CD4-positive, CD25-positive, alpha-beta regulatory T cell (primary cell): Measurements from ENCODE around the gene TTC39B. TPM values are rescaled to one million over a fixed set of nuclear protein-coding genes. Genes with fewer than 3 reads are reported as not detected.

ENCODE experiments used
- ATAC-seq, 2 donors: fragments of 150-1000 bp; cut with Tn5 transposase; one replicate each; pipeline ENCODE4 v1.10.0; 2021; ENCODE audit warnings: low read depth in 2 of 2, moderate number of reproducible peaks in 2 of 2, moderate library complexity in 1 of 2
- DNase-seq, 3 donors: peaks; one replicate each; pipeline versions ENCODE4 v3.0.0 to v3.0.0-alpha.2; 2012 to 2022; ENCODE audit warnings: mixed read lengths in 1 of 3
- H3K27ac ChIP-seq: one replicate; pipeline ENCODE4 v1.7.0; 2013; ENCODE audit warnings: mild to moderate bottlenecking, low read length; ENCODE audit not compliant: insufficient read depth, poor library complexity, severe bottlenecking
- H3K27me3 ChIP-seq: one replicate; pipeline ENCODE4 v1.7.0; 2013; ENCODE audit warnings: low read length; ENCODE audit not compliant: control insufficient read depth, insufficient read depth
- H3K36me3 ChIP-seq: one replicate; pipeline ENCODE4 v1.7.0; 2013; ENCODE audit warnings: mild to moderate bottlenecking, low read length, moderate library complexity; ENCODE audit not compliant: control insufficient read depth, insufficient read depth
- H3K4me1 ChIP-seq: 2 replicates; pipeline ENCODE4 v1.7.0; 2013; ENCODE audit warnings: mild to moderate bottlenecking, low read length; ENCODE audit not compliant: insufficient read depth, control insufficient read depth, poor library complexity, severe bottlenecking
- H3K4me3 ChIP-seq: one replicate; pipeline ENCODE4 v1.7.0; 2013; ENCODE audit warnings: low read depth, mild to moderate bottlenecking, low read length, moderate library complexity
- H3K9me3 ChIP-seq, 2 experiments: 1 replicate in 1 of 2; 2 replicates in 1 of 2; pipeline ENCODE4 v1.7.0; 2013; ENCODE audit warnings: low read length in 2 of 2, mild to moderate bottlenecking in 1 of 2, moderate library complexity in 1 of 2; ENCODE audit not compliant: control insufficient read depth in 2 of 2
- H3K27ac Mint-ChIP-seq, 3 donors: one replicate each; pipeline ENCODE4 v1.8.0; 2020 to 2022; ENCODE audit warnings: mild to moderate bottlenecking in 3 of 3, mixed read lengths in 3 of 3, moderate library complexity in 2 of 3
- H3K27me3 Mint-ChIP-seq: one replicate; pipeline ENCODE4 v1.8.0; 2022; ENCODE audit warnings: mild to moderate bottlenecking, mixed read lengths
- H3K36me3 Mint-ChIP-seq: one replicate; pipeline ENCODE4 v1.8.0; 2020; ENCODE audit warnings: mixed read lengths
- H3K4me1 Mint-ChIP-seq, 4 donors: one replicate each; pipeline ENCODE4 v1.8.0; 2020 to 2022; ENCODE audit warnings: mixed read lengths in 4 of 4, mild to moderate bottlenecking in 1 of 4
- H3K4me3 Mint-ChIP-seq, 4 donors: one replicate each; pipeline ENCODE4 v1.8.0; 2020 to 2022; ENCODE audit warnings: mild to moderate bottlenecking in 4 of 4, mixed read lengths in 4 of 4, moderate library complexity in 3 of 4
- H3K9me3 Mint-ChIP-seq, 7 donors: one replicate each; pipeline ENCODE4 v1.8.0; 2020 to 2022; ENCODE audit warnings: mixed read lengths in 7 of 7, mild to moderate bottlenecking in 3 of 7, moderate library complexity in 2 of 7
- polyA plus RNA-seq, 4 donors: library from polyadenylated mRNA; unstranded; fragments of 300-500 nt; fragmentation: Illumina TruSeq; gene quantifications; one replicate each; pipeline ENCODE4 v1.2.3, GENCODE V29; 2021
- total RNA-seq: library from RNA; stranded (reverse); gene quantifications from one replicate; pipeline ENCODE4 v1.2.3, GENCODE V29; 2022

Gene TTC39B
- total and polyA plus RNA-seq, 5 donors from 2014 or later = 4.0 to 42.7 (median 8.8) TPM

GRCh38 chr9:15131094-15131493 lies 175.9 kb downstream of the TTC39B start:
- H3K4me3 ChIP-seq = no peak overlapping the region
- H3K27me3 ChIP-seq = no peaks in the 10 kb centered on the region
- Mint-ChIP-seq H3K9me3 (peaks cover 0 to 1% (median 0%) of the 10 kb centered on the region in 7 donors), H3K4me3 (no peak overlapping the region), H3K27me3 (peaks cover 24% of the 10 kb centered on the region), H3K27ac (no peak overlapping the region), H3K36me3 (no peaks in the 10 kb centered on the region), H3K4me1 (peaks cover 0 to 10% (median 5%) of the 10 kb centered on the region in 4 donors)
- H3K4me1 ChIP-seq = peaks cover 5% of the 10 kb centered on the region
- H3K36me3 ChIP-seq = no peaks in the 10 kb centered on the region
- ATAC-seq (no peak), DNase-seq (no peak)
- H3K9me3 ChIP-seq = no peaks in the 10 kb centered on the region
- no peak overlapping the region for H3K27ac ChIP-seq

GRCh38 chr9:15127831-15128230 lies 179.2 kb downstream of the TTC39B start:
- Histone ChIP-seq H3K4me3 (no peak overlapping the region), H3K36me3 (no peaks in the 10 kb centered on the region), H3K4me1 (no peaks in the 10 kb centered on the region), H3K27me3 (peaks cover 2% of the 10 kb centered on the region), H3K9me3 (no peaks in the 10 kb centered on the region), H3K27ac (no peak overlapping the region)
- peaks cover 0 to 1% (median 0%) of the 10 kb centered on the region in 7 donors for H3K9me3 Mint-ChIP-seq
- no peak overlapping the region for H3K4me3 Mint-ChIP-seq
- H3K4me1 Mint-ChIP-seq = no peaks in the 10 kb centered on the region
- no peak overlapping the region for H3K27ac Mint-ChIP-seq
- no peak for DNase-seq
- H3K27me3 Mint-ChIP-seq = peaks cover 30% of the 10 kb centered on the region
- no peaks in the 10 kb centered on the region for H3K36me3 Mint-ChIP-seq
- ATAC-seq = no peak

DNA sequence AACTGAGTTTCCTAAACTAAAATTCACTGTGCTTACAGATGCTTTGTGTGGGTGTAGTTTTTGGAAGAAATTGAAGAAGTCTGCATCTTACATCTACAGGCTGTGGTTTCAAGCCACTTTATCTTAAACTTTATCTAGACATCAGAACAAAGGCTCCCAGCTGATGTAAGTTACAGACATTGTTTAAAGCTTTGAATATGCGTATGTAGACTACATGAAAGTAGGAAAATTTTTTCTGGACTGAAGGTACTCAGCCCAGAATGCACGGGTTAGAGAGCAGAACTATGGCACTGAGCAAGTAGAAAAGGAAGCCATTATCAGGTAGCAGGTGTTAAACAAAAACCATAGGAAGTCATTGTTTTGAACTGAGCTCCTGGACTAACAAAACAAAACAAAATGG lies 185.4 kb downstream of the TTC39B start:
- ATAC-seq = no peak
- Mint-ChIP-seq H3K9me3 (peaks cover 0 to 2% (median 0%) of the 10 kb centered on the region in 7 donors), H3K36me3 (no peaks in the 10 kb centered on the region), H3K27me3 (peaks cover 33% of the 10 kb centered on the region), H3K27ac (peak overlapping the region in 1 of 3 donors; percentile 13), H3K4me1 (peaks cover 5 to 6% (median 5%) of the 10 kb centered on the region in 4 donors), H3K4me3 (no peak overlapping the region)
- no peaks in the 10 kb centered on the region for H3K9me3 ChIP-seq
- H3K4me1 ChIP-seq = peaks cover 6% of the 10 kb centered on the region
- no peaks in the 10 kb centered on the region for H3K36me3 ChIP-seq
- peaks cover 2% of the 10 kb centered on the region for H3K27me3 ChIP-seq
- H3K4me3 ChIP-seq = no peak overlapping the region
- DNase-seq = no peak
- no peak overlapping the region for H3K27ac ChIP-seq

GRCh38 chr9:15116130-15116580 lies 190.9 kb downstream of the TTC39B start:
- Histone ChIP-seq H3K9me3 (no peaks in the 10 kb centered on the region), H3K27ac (no peak overlapping the region), H3K4me1 (no peaks in the 10 kb centered on the region), H3K27me3 (peaks cover 11% of the 10 kb centered on the region), H3K4me3 (no peak overlapping the region), H3K36me3 (no peaks in the 10 kb centered on the region)
- no peak overlapping the region for H3K27ac Mint-ChIP-seq
- no peaks in the 10 kb centered on the region for H3K9me3 Mint-ChIP-seq
- no peak overlapping the region for H3K4me3 Mint-ChIP-seq
- peaks cover 14% of the 10 kb centered on the region for H3K27me3 Mint-ChIP-seq
- ATAC-seq = no peak
- no peak for DNase-seq
- H3K36me3 Mint-ChIP-seq = no peaks in the 10 kb centered on the region
- peaks cover 0 to under 1% (median under 1%) of the 10 kb centered on the region in 4 donors for H3K4me1 Mint-ChIP-seq

DNA sequence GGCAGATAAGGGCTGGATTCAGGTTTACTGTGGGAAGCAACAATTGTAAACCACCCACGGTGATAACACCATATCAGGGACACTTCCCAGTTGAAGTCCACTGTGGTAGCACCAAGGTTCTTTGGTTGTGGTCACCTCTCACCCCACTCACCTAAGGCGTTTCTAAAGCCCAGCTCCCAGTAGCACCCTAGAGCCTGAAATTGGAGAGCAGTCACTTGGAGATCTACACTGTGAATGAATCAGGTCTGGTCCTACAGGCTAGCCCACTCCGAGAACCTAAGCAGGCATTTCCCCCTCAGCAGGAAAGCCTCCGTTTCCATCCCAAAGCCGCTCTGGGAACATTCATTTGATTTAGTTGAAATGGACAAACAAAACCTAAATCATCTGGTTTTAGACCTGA lies 191.3 kb downstream of the TTC39B start:
- Mint-ChIP-seq H3K9me3 (no peaks in the 10 kb centered on the region), H3K27me3 (peaks cover 14% of the 10 kb centered on the region), H3K4me1 (no peaks in the 10 kb centered on the region), H3K4me3 (no peak overlapping the region), H3K36me3 (no peaks in the 10 kb centered on the region), H3K27ac (no peak overlapping the region)
- Histone ChIP-seq H3K36me3 (no peaks in the 10 kb centered on the region), H3K27ac (no peak overlapping the region), H3K4me3 (no peak overlapping the region), H3K9me3 (no peaks in the 10 kb centered on the region), H3K27me3 (peaks cover 11% of the 10 kb centered on the region), H3K4me1 (no peaks in the 10 kb centered on the region)
- ATAC-seq = no peak
- no peak for DNase-seq

- H3K27me3 Mint-ChIP-seq = peaks cover 14% of the 10 kb centered on the region
- Histone ChIP-seq H3K27me3 (peaks cover 11% of the 10 kb centered on the region), H3K4me1 (no peaks in the 10 kb centered on the region)
Observed at GRCh38 chr9:15115041-15115440, 192.0 kb downstream of the TTC39B start.

More at GRCh38 chr9:15115041-15115440, 192.0 kb downstream of the TTC39B start:
- Histone ChIP-seq H3K4me3 (no peak overlapping the region), H3K36me3 (no peaks in the 10 kb centered on the region), H3K27ac (no peak overlapping the region), H3K9me3 (no peaks in the 10 kb centered on the region)
- Mint-ChIP-seq H3K4me1 (no peaks in the 10 kb centered on the region), H3K4me3 (no peak overlapping the region), H3K27ac (no peak overlapping the region), H3K36me3 (no peaks in the 10 kb centered on the region), H3K9me3 (no peaks in the 10 kb centered on the region)
- DNase-seq (no peak), ATAC-seq (no peak)

Other genes starting within 250 kb of the TTC39B start
- 14.0 TPM for gene SNAPC3, start 115.7 kb upstream of the TTC39B start, total RNA-seq
- gene SNAPC3, start 115.7 kb upstream of the TTC39B start, polyA plus RNA-seq = 10 to 100 TPM in 3 of 4 donors, 1 to 10 TPM in 1; 8.1 to 15.3 (median 12.5) TPM
- gene PSIP1, start 203.8 kb upstream of the TTC39B start, total RNA-seq = 131 TPM
- gene PSIP1, start 203.8 kb upstream of the TTC39B start, polyA plus RNA-seq = 100 to 1,000 TPM in 3 of 4 donors, 10 to 100 TPM in 1; 86.0 to 136 (median 113) TPM
- gene CCDC171, start 245.8 kb upstream of the TTC39B start, total RNA-seq = 1.1 TPM
- under 1 TPM; 0.05 to 0.36 (median 0.18) TPM for gene CCDC171, start 245.8 kb upstream of the TTC39B start, polyA plus RNA-seq